Esophagus (tissue), 2 donors: ENCODE measurements around the gene AMOT. TPM values are rescaled to one million over a fixed set of nuclear protein-coding genes. Genes with fewer than 3 reads are reported as not detected.

ENCODE experiments used
- H3K27ac ChIP-seq, 2 donors: one replicate each; pipeline ENCODE4 v1.5.1; 2013; ENCODE audit warnings: low read depth in 2 of 2, mild to moderate bottlenecking in 2 of 2, inconsistent platforms in 1 of 2, low read length in 1 of 2, moderate library complexity in 1 of 2
- H3K27me3 ChIP-seq, 2 donors: one replicate each; pipeline ENCODE4 v1.6.1; 2013; ENCODE audit warnings: low read length in 2 of 2, control low read depth in 1 of 2, mild to moderate bottlenecking in 1 of 2; ENCODE audit not compliant: insufficient read depth in 2 of 2, control insufficient read depth in 1 of 2
- H3K36me3 ChIP-seq, 2 donors: one replicate each; pipeline ENCODE4 v1.6.1; 2013; ENCODE audit warnings: low read length in 1 of 2; ENCODE audit not compliant: control insufficient read depth in 2 of 2, insufficient read depth in 2 of 2
- H3K4me1 ChIP-seq, 2 donors: one replicate each; pipeline ENCODE4 v1.6.1; 2013; ENCODE audit warnings: low read length in 1 of 2; ENCODE audit not compliant: control insufficient read depth in 2 of 2, insufficient read depth in 2 of 2
- H3K4me3 ChIP-seq, 2 donors: one replicate each; pipeline ENCODE4 v1.5.1; 2013; ENCODE audit warnings: low read length in 2 of 2, mild to moderate bottlenecking in 2 of 2, low read depth in 1 of 2, moderate library complexity in 1 of 2
- H3K9me3 ChIP-seq, 2 donors: one replicate each; pipeline ENCODE4 v1.6.1; 2013; ENCODE audit warnings: mild to moderate bottlenecking in 2 of 2, low read depth in 1 of 2, low read length in 1 of 2, moderate library complexity in 1 of 2; ENCODE audit not compliant: control insufficient read depth in 2 of 2, insufficient read depth in 1 of 2
- WGBS, 2 donors: extraction: QIAGEN DNeasy Blood & Tissue Kit; methylation state at CpG; one replicate each; pipeline ENCODE4 v1.1.7; 2013; 5-methylcytosine and 5-hydroxymethylcytosine counted together
- polyA plus RNA-seq, 2 donors: library from polyadenylated mRNA; stranded (reverse); fragments of 200-250 nt; gene quantifications; one replicate each; pipeline ENCODE4 v1.2.3, GENCODE V29; 2013
- donor health status: healthy with polysubstance abuse.
- donor health status: Bipolar disorder and iron deficiency.

The AMOT gene
- polyA plus RNA-seq, 2 donors = 0.77 to 0.89 TPM

GRCh38 chrX:112785344-112785743, 55.3 kb downstream of the AMOT start:
- no peaks in the 10 kb centered on the region for H3K9me3 ChIP-seq
- H3K27ac ChIP-seq = no peak overlapping the region
- H3K36me3 ChIP-seq = no peaks in the 10 kb centered on the region
- H3K27me3 ChIP-seq = peaks cover 0 to 8% of the 10 kb centered on the region in 2 donors
- no peak overlapping the region for H3K4me3 ChIP-seq
- H3K4me1 ChIP-seq = no peaks in the 10 kb centered on the region
- 53 to 86% methylated on average over 5 of the region's 5 CpGs for WGBS, 2 donors

- WGBS, 2 donors = 79 to 88% methylated on average over 3 of the region's 3 CpGs
- H3K4me3 ChIP-seq = no peak overlapping the region
- no peak overlapping the region for H3K27ac ChIP-seq
- H3K27me3 ChIP-seq = peaks cover 0 to 8% of the 10 kb centered on the region in 2 donors
- no peaks in the 10 kb centered on the region for H3K4me1 ChIP-seq
- no peaks in the 10 kb centered on the region for H3K9me3 ChIP-seq
- H3K36me3 ChIP-seq = no peaks in the 10 kb centered on the region
Measured at GRCh38 chrX:112784692-112785091, 55.9 kb downstream of the AMOT start.

- Histone ChIP-seq H3K36me3 (peaks cover 0 to 5% of the 10 kb centered on the region in 2 donors), H3K27me3 (no peaks in the 10 kb centered on the region), H3K27ac (no peak overlapping the region), H3K4me3 (no peak overlapping the region), H3K4me1 (no peaks in the 10 kb centered on the region), H3K9me3 (no peaks in the 10 kb centered on the region)
- 90 to 92% methylated on average over 9 of the region's 9 CpGs for WGBS, 2 donors
Measured at GRCh38 chrX:112779139-112779538, 61.5 kb downstream of the AMOT start.

GRCh38 chrX:112774651-112775293, 65.9 kb downstream of the AMOT start:
- Histone ChIP-seq H3K36me3 (peaks cover 0 to 5% of the 10 kb centered on the region in 2 donors), H3K9me3 (no peaks in the 10 kb centered on the region)
- 61 to 65% methylated on average over 10 of the region's 10 CpGs for WGBS, 2 donors

GRCh38 chrX:112774142-112774541, 66.5 kb downstream of the AMOT start:
- Histone ChIP-seq H3K36me3 (peaks cover 0 to 1% of the 10 kb centered on the region in 2 donors), H3K9me3 (no peaks in the 10 kb centered on the region), H3K27me3 (no peaks in the 10 kb centered on the region), H3K4me3 (no peak overlapping the region), H3K4me1 (no peaks in the 10 kb centered on the region), H3K27ac (no peak overlapping the region)
- WGBS, 2 donors = 59 to 71% methylated on average over 4 of the region's 4 CpGs

More at GRCh38 chrX:112774651-112775293, 65.9 kb downstream of the AMOT start:
- Histone ChIP-seq H3K27me3 (no peaks in the 10 kb centered on the region), H3K27ac (no peak overlapping the region), H3K4me3 (no peak overlapping the region), H3K4me1 (no peaks in the 10 kb centered on the region)

- Histone ChIP-seq H3K27ac (no peak overlapping the region), H3K4me3 (no peak overlapping the region), H3K4me1 (no peaks in the 10 kb centered on the region), H3K27me3 (no peaks in the 10 kb centered on the region), H3K9me3 (no peaks in the 10 kb centered on the region), H3K36me3 (no peaks in the 10 kb centered on the region)
- WGBS, 2 donors = 63 to 66% methylated on average over 3 of the region's 3 CpGs
Measured at GRCh38 chrX:112769034-112769433, 71.6 kb downstream of the AMOT start.

DNA sequence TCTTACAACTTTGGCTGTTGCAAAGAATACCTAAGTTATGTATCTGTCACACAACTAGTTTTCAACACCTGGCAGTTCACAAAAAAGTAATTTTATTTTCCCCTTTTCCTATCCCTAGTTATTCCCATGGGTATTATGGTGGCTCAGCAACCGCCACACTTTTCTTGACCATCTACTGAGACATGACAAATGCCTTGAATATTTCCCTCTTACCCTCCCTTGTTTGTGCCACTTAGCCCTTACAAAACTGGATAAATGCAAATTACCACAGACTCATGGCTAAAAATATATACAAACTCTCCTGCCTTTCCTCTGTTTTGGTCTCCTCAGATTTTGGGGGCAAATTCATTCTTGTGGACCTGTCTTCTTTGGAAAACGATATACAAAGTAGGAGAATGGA, 72.1 kb downstream of the AMOT start:
- Histone ChIP-seq H3K27ac (no peak overlapping the region), H3K27me3 (no peaks in the 10 kb centered on the region), H3K36me3 (no peaks in the 10 kb centered on the region), H3K9me3 (no peaks in the 10 kb centered on the region), H3K4me1 (no peaks in the 10 kb centered on the region), H3K4me3 (no peak overlapping the region)
- 84 to 90% methylated on average over 2 of the region's 2 CpGs for WGBS, 2 donors

DNA sequence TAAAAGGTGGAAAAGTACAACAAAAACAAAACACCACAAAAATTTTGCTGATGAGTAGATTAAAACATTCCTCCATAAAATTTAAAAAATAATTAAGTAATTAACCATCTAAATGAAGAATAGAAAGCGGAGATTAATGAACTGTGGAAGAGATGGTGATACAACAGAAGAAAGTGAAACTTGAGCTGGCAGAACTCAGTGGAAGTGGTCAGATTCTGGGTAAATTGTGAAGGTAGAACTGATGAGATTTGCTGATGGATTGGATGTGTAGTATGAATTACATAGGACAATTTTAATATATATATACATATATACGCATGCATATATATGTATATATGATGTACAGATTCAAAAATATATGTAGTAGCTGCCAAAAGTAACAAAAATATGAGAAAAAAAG, 73.9 kb downstream of the AMOT start:
- WGBS, 2 donors = 95 to 96% methylated on average over 2 of the region's 2 CpGs
- H3K27ac ChIP-seq = no peak overlapping the region
- H3K4me1 ChIP-seq = no peaks in the 10 kb centered on the region
- no peaks in the 10 kb centered on the region for H3K36me3 ChIP-seq
- H3K27me3 ChIP-seq = peaks cover 0 to under 1% of the 10 kb centered on the region in 2 donors
- H3K9me3 ChIP-seq = no peaks in the 10 kb centered on the region
- H3K4me3 ChIP-seq = no peak overlapping the region

- no peaks in the 10 kb centered on the region for H3K36me3 ChIP-seq
- H3K4me1 ChIP-seq = no peaks in the 10 kb centered on the region
- no peaks in the 10 kb centered on the region for H3K9me3 ChIP-seq
- no peak overlapping the region for H3K4me3 ChIP-seq
- WGBS, 2 donors = 75 to 86% methylated on average over 7 of the region's 7 CpGs
- H3K27ac ChIP-seq = no peak overlapping the region
- peaks cover 0 to 2% of the 10 kb centered on the region in 2 donors for H3K27me3 ChIP-seq
Measured at GRCh38 chrX:112761242-112762207, 79.1 kb downstream of the AMOT start.
